ENCODE data around the gene THSD7A.

The THSD7A gene

GRCh38 chr7:11754123-11754522 is 77.9 kb downstream of the THSD7A start:
- Histone ChIP-seq H3K79me2 (ENCODE audit: control insufficient read depth, insufficient read depth, low read length, unreplicated experiment) (no peaks in the 10 kb centered on the region), H2AFZ (ENCODE audit: low read length, unreplicated experiment) (no peak overlapping the region), H3K4me3 (ENCODE audit: low read depth, low read length) (no peak overlapping the region), H3K4me1 (ENCODE audit: control insufficient read depth, insufficient read depth, low read length, unreplicated experiment) (no peaks in the 10 kb centered on the region), H3K36me3 (ENCODE audit: insufficient read depth, low read length) (no peaks in the 10 kb centered on the region), H3K27me3 (ENCODE audit: insufficient read depth, low read length) (no peaks in the 10 kb centered on the region), H3K27ac (ENCODE audit: low read depth, low read length) (no peak overlapping the region)

GRCh38 chr7:11753433-11753832 is 78.6 kb downstream of the THSD7A start:
- no peaks in the 10 kb centered on the region for H3K79me2 ChIP-seq (ENCODE audit: control insufficient read depth, insufficient read depth, low read length, unreplicated experiment)
- no peaks in the 10 kb centered on the region for H3K27me3 ChIP-seq (ENCODE audit: insufficient read depth, low read length)
- H2AFZ ChIP-seq (ENCODE audit: low read length, unreplicated experiment) = no peak overlapping the region
- H3K4me1 ChIP-seq (ENCODE audit: control insufficient read depth, insufficient read depth, low read length, unreplicated experiment) = no peaks in the 10 kb centered on the region
- H3K36me3 ChIP-seq (ENCODE audit: insufficient read depth, low read length) = no peaks in the 10 kb centered on the region
- H3K27ac ChIP-seq (ENCODE audit: low read depth, low read length) = no peak overlapping the region
- no peak overlapping the region for H3K4me3 ChIP-seq (ENCODE audit: low read depth, low read length)

GRCh38 chr7:11751807-11752389 is 80.1 kb downstream of the THSD7A start:
- H3K27me3 ChIP-seq (ENCODE audit: insufficient read depth, low read length) = no peaks in the 10 kb centered on the region
- no peak overlapping the region for H2AFZ ChIP-seq (ENCODE audit: low read length, unreplicated experiment)
- H3K4me1 ChIP-seq (ENCODE audit: control insufficient read depth, insufficient read depth, low read length, unreplicated experiment) = no peaks in the 10 kb centered on the region
- no peaks in the 10 kb centered on the region for H3K36me3 ChIP-seq (ENCODE audit: insufficient read depth, low read length)
- H3K27ac ChIP-seq (ENCODE audit: low read depth, low read length) = no peak overlapping the region
- H3K4me3 ChIP-seq (ENCODE audit: low read depth, low read length) = no peak overlapping the region
- no peaks in the 10 kb centered on the region for H3K79me2 ChIP-seq (ENCODE audit: control insufficient read depth, insufficient read depth, low read length, unreplicated experiment)

GRCh38 chr7:11751315-11751714 is 80.7 kb downstream of the THSD7A start:
- Histone ChIP-seq H2AFZ (ENCODE audit: low read length, unreplicated experiment) (no peak overlapping the region), H3K4me1 (ENCODE audit: control insufficient read depth, insufficient read depth, low read length, unreplicated experiment) (no peaks in the 10 kb centered on the region), H3K4me3 (ENCODE audit: low read depth, low read length) (no peak overlapping the region), H3K36me3 (ENCODE audit: insufficient read depth, low read length) (no peaks in the 10 kb centered on the region), H3K27me3 (ENCODE audit: insufficient read depth, low read length) (no peaks in the 10 kb centered on the region), H3K27ac (ENCODE audit: low read depth, low read length) (no peak overlapping the region), H3K79me2 (ENCODE audit: control insufficient read depth, insufficient read depth, low read length, unreplicated experiment) (no peaks in the 10 kb centered on the region)

- Histone ChIP-seq H3K36me3 (ENCODE audit: insufficient read depth, low read length) (no peaks in the 10 kb centered on the region), H2AFZ (ENCODE audit: low read length, unreplicated experiment) (no peak overlapping the region), H3K4me3 (ENCODE audit: low read depth, low read length) (no peak overlapping the region), H3K27me3 (ENCODE audit: insufficient read depth, low read length) (no peaks in the 10 kb centered on the region), H3K27ac (ENCODE audit: low read depth, low read length) (no peak overlapping the region), H3K79me2 (ENCODE audit: control insufficient read depth, insufficient read depth, low read length, unreplicated experiment) (no peaks in the 10 kb centered on the region), H3K4me1 (ENCODE audit: control insufficient read depth, insufficient read depth, low read length, unreplicated experiment) (no peaks in the 10 kb centered on the region)
Observed at GRCh38 chr7:11750191-11750590, 81.8 kb downstream of the THSD7A start.

- Histone ChIP-seq H3K4me1 (ENCODE audit: control insufficient read depth, insufficient read depth, low read length, unreplicated experiment) (no peaks in the 10 kb centered on the region), H3K27me3 (ENCODE audit: insufficient read depth, low read length) (no peaks in the 10 kb centered on the region), H3K4me3 (ENCODE audit: low read depth, low read length) (no peak overlapping the region), H3K79me2 (ENCODE audit: control insufficient read depth, insufficient read depth, low read length, unreplicated experiment) (no peaks in the 10 kb centered on the region), H3K36me3 (ENCODE audit: insufficient read depth, low read length) (no peaks in the 10 kb centered on the region), H3K27ac (ENCODE audit: low read depth, low read length) (no peak overlapping the region), H2AFZ (ENCODE audit: low read length, unreplicated experiment) (no peak overlapping the region)
Observed at GRCh38 chr7:11749629-11750028, 82.4 kb downstream of the THSD7A start.

- no peak overlapping the region for H3K27ac ChIP-seq (ENCODE audit: low read depth, low read length)
- H3K4me1 ChIP-seq (ENCODE audit: control insufficient read depth, insufficient read depth, low read length, unreplicated experiment) = no peaks in the 10 kb centered on the region
- H2AFZ ChIP-seq (ENCODE audit: low read length, unreplicated experiment) = no peak overlapping the region
- no peaks in the 10 kb centered on the region for H3K27me3 ChIP-seq (ENCODE audit: insufficient read depth, low read length)
- H3K4me3 ChIP-seq (ENCODE audit: low read depth, low read length) = no peak overlapping the region
- no peaks in the 10 kb centered on the region for H3K79me2 ChIP-seq (ENCODE audit: control insufficient read depth, insufficient read depth, low read length, unreplicated experiment)
- H3K36me3 ChIP-seq (ENCODE audit: insufficient read depth, low read length) = no peaks in the 10 kb centered on the region
Observed at GRCh38 chr7:11748884-11749283, 83.1 kb downstream of the THSD7A start.

- no peaks in the 10 kb centered on the region for H3K27me3 ChIP-seq (ENCODE audit: insufficient read depth, low read length)
- H3K4me1 ChIP-seq (ENCODE audit: control insufficient read depth, insufficient read depth, low read length, unreplicated experiment) = no peaks in the 10 kb centered on the region
- no peaks in the 10 kb centered on the region for H3K79me2 ChIP-seq (ENCODE audit: control insufficient read depth, insufficient read depth, low read length, unreplicated experiment)
- H3K36me3 ChIP-seq (ENCODE audit: insufficient read depth, low read length) = no peaks in the 10 kb centered on the region
- H3K4me3 ChIP-seq (ENCODE audit: low read depth, low read length) = no peak overlapping the region
- no peak overlapping the region for H2AFZ ChIP-seq (ENCODE audit: low read length, unreplicated experiment)
- H3K27ac ChIP-seq (ENCODE audit: low read depth, low read length) = no peak overlapping the region
Observed at GRCh38 chr7:11747715-11748485, 84.1 kb downstream of the THSD7A start.

- Histone ChIP-seq H3K36me3 (ENCODE audit: insufficient read depth, low read length) (no peaks in the 10 kb centered on the region), H3K4me1 (ENCODE audit: control insufficient read depth, insufficient read depth, low read length, unreplicated experiment) (no peaks in the 10 kb centered on the region), H3K4me3 (ENCODE audit: low read depth, low read length) (no peak overlapping the region), H3K79me2 (ENCODE audit: control insufficient read depth, insufficient read depth, low read length, unreplicated experiment) (no peaks in the 10 kb centered on the region), H3K27me3 (ENCODE audit: insufficient read depth, low read length) (no peaks in the 10 kb centered on the region), H3K27ac (ENCODE audit: low read depth, low read length) (no peak overlapping the region), H2AFZ (ENCODE audit: low read length, unreplicated experiment) (no peak overlapping the region)
Observed at GRCh38 chr7:11746591-11746990, 85.4 kb downstream of the THSD7A start.

GRCh38 chr7:11743548-11743947 is 88.5 kb downstream of the THSD7A start:
- H3K79me2 ChIP-seq (ENCODE audit: control insufficient read depth, insufficient read depth, low read length, unreplicated experiment) = no peaks in the 10 kb centered on the region
- no peak overlapping the region for H2AFZ ChIP-seq (ENCODE audit: low read length, unreplicated experiment)
- no peak overlapping the region for H3K27ac ChIP-seq (ENCODE audit: low read depth, low read length)
- no peaks in the 10 kb centered on the region for H3K27me3 ChIP-seq (ENCODE audit: insufficient read depth, low read length)
- no peak overlapping the region for H3K4me3 ChIP-seq (ENCODE audit: low read depth, low read length)
- no peaks in the 10 kb centered on the region for H3K4me1 ChIP-seq (ENCODE audit: control insufficient read depth, insufficient read depth, low read length, unreplicated experiment)
- no peaks in the 10 kb centered on the region for H3K36me3 ChIP-seq (ENCODE audit: insufficient read depth, low read length)

GRCh38 chr7:11743016-11743415 is 89.0 kb downstream of the THSD7A start:
- no peak overlapping the region for H3K4me3 ChIP-seq (ENCODE audit: low read depth, low read length)
- H3K79me2 ChIP-seq (ENCODE audit: control insufficient read depth, insufficient read depth, low read length, unreplicated experiment) = no peaks in the 10 kb centered on the region
- no peaks in the 10 kb centered on the region for H3K4me1 ChIP-seq (ENCODE audit: control insufficient read depth, insufficient read depth, low read length, unreplicated experiment)
- H3K27ac ChIP-seq (ENCODE audit: low read depth, low read length) = no peak overlapping the region
- no peak overlapping the region for H2AFZ ChIP-seq (ENCODE audit: low read length, unreplicated experiment)
- no peaks in the 10 kb centered on the region for H3K27me3 ChIP-seq (ENCODE audit: insufficient read depth, low read length)
- H3K36me3 ChIP-seq (ENCODE audit: insufficient read depth, low read length) = no peaks in the 10 kb centered on the region
